ENCODE results near the gene VEGFB. TPM values are rescaled to one million over a fixed set of nuclear protein-coding genes. Genes with fewer than 3 reads are reported as not detected.

Gene VEGFB
- total RNA-seq, 1 donor from 2014 or later = 2.3 TPM

DNA sequence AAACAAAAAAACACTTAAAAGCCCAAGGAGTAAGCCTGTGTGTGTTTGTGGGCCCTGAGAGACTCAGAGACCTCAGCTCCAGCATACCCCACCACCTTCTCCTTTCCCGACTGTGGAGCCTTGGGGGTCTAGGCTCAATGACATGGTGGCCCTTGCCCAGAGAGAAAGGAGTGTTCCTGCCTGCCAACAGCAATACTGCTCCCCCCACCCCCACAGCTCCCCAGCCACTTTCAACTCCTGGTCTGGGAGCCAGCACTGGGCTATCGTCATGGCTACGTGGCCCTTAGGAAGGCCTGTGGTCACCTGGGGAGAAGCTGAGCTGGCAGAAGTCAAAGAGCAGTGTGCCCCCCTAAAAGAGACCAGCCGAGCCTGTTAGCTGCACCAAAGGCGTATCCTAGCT is 9.7 kb downstream of the VEGFB start:
- Histone ChIP-seq H3K27me3 (peaks cover 6% of the 10 kb centered on the region), H3K4me1 (peaks cover 19% of the 10 kb centered on the region), H3K4me3 (no peak overlapping the region), H3F3A (ENCODE audit: low read depth) (peaks cover 41% of the 10 kb centered on the region), H3K27ac (no peak overlapping the region), H3K79me2 (ENCODE audit: low read depth) (peaks cover 25% of the 10 kb centered on the region), H2AFZ (replicated peaks) (no peak overlapping the region), H3K9ac (no peak overlapping the region), H3K4me2 (no peak overlapping the region), H3K9me3 (ENCODE audit: low read depth) (no peaks in the 10 kb centered on the region), H3K36me3 (no peaks in the 10 kb centered on the region), H4K20me1 (ENCODE audit: low read depth) (peaks cover 22% of the 10 kb centered on the region)
- Mint-ChIP-seq H3K4me1 (peaks cover 39% of the 10 kb centered on the region), H3K4me3 (peak overlapping the region; percentile 89), H3K36me3 (peaks cover 2% of the 10 kb centered on the region), H3K9me3 (no peaks in the 10 kb centered on the region), H3K27me3 (ENCODE audit: insufficient read depth, low read depth) (peaks cover 12% of the 10 kb centered on the region), H3K27ac (no peak overlapping the region)
- no peak for DNase-seq (ENCODE audit: low spot score)
- TF ChIP-seq EZH2phosphoT487 (IDR thresholded peaks at IDR 0.05) = no peak
- TF ChIP-seq EZH2 (IDR thresholded peaks at IDR 0.05) = no peak
- TF ChIP-seq, protein P1, sequence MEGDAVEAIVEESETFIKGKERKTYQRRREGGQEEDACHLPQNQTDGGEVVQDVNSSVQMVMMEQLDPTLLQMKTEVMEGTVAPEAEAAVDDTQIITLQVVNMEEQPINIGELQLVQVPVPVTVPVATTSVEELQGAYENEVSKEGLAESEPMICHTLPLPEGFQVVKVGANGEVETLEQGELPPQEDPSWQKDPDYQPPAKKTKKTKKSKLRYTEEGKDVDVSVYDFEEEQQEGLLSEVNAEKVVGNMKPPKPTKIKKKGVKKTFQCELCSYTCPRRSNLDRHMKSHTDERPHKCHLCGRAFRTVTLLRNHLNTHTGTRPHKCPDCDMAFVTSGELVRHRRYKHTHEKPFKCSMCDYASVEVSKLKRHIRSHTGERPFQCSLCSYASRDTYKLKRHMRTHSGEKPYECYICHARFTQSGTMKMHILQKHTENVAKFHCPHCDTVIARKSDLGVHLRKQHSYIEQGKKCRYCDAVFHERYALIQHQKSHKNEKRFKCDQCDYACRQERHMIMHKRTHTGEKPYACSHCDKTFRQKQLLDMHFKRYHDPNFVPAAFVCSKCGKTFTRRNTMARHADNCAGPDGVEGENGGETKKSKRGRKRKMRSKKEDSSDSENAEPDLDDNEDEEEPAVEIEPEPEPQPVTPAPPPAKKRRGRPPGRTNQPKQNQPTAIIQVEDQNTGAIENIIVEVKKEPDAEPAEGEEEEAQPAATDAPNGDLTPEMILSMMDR (IDR thresholded peaks at IDR 0.05) = no peak

DNA sequence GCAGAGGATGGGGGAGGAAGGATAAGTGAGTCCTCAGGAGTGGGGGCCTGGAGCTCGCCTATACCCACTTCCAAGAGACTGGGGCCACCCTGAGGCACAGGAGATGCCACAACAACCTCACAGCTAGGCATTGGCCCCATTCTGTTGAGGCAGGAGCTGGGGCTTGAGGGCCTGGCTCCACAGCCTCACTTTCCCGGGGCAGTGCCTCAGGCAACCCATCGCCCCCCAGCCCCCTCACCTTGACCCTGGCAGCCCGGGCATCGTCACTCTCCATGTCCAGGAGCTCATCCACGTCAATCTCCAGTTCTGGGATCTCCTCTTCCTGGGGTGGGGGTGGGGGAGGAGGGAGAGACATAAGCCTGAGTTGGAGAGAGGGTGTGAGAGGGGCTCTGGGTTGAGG is 10.6 kb downstream of the VEGFB start:
- Histone ChIP-seq H3K27ac (no peak overlapping the region), H3K4me1 (peaks cover 27% of the 10 kb centered on the region), H3K36me3 (no peaks in the 10 kb centered on the region), H3K9ac (no peak overlapping the region), H3K4me3 (peak overlapping the region; percentile 65), H3K4me2 (peak overlapping the region; percentile 82), H4K20me1 (ENCODE audit: low read depth) (peaks cover 22% of the 10 kb centered on the region), H2AFZ (replicated peaks) (no peak overlapping the region), H3K79me2 (ENCODE audit: low read depth) (peaks cover 25% of the 10 kb centered on the region), H3K27me3 (peaks cover 6% of the 10 kb centered on the region), H3K9me3 (ENCODE audit: low read depth) (no peaks in the 10 kb centered on the region), H3F3A (ENCODE audit: low read depth) (peaks cover 46% of the 10 kb centered on the region)
- DNase-seq (ENCODE audit: low spot score) = no peak
- Mint-ChIP-seq H3K27ac (no peak overlapping the region), H3K4me3 (peak overlapping the region; percentile 89), H3K36me3 (peaks cover 2% of the 10 kb centered on the region), H3K9me3 (no peaks in the 10 kb centered on the region), H3K27me3 (ENCODE audit: insufficient read depth, low read depth) (peaks cover 9% of the 10 kb centered on the region), H3K4me1 (peaks cover 44% of the 10 kb centered on the region)
- TF ChIP-seq, protein P1 (IDR thresholded peaks at IDR 0.05) = no peak
- TF ChIP-seq EZH2 (IDR thresholded peaks at IDR 0.05) (no peak), EZH2phosphoT487 (IDR thresholded peaks at IDR 0.05) (no peak)

DNA sequence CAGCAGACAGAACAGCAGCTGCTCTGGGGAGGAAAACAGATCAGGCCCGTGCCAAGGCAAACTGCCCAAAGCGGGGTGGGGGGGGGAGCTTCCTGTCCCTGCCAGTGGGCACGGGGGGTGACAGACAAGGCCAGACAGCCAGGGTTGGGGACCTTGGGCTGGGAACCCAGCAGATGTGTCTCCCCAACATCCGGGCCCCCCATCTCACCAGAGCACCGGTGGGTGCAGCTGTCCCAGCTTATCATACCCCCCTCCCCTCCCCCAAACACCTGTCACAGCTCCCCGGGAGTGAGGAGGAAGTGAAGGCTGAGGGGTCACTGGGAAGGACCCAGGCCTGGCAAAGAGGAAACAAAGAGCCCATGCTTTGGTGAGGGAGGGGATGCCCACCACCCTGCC is 11.0 kb downstream of the VEGFB start:
- Mint-ChIP-seq H3K9me3 (no peaks in the 10 kb centered on the region), H3K4me3 (peak overlapping the region; percentile 89), H3K4me1 (peaks cover 43% of the 10 kb centered on the region), H3K27me3 (ENCODE audit: insufficient read depth, low read depth) (peaks cover 9% of the 10 kb centered on the region), H3K27ac (no peak overlapping the region), H3K36me3 (peaks cover 2% of the 10 kb centered on the region)
- no peak overlapping the region for H2AFZ ChIP-seq (replicated peaks)
- no peak overlapping the region for H3K9ac ChIP-seq
- H3K27me3 ChIP-seq = peaks cover 6% of the 10 kb centered on the region
- H3F3A ChIP-seq (ENCODE audit: low read depth) = peaks cover 46% of the 10 kb centered on the region
- H3K36me3 ChIP-seq = no peaks in the 10 kb centered on the region
- TF ChIP-seq EZH2phosphoT487 (IDR thresholded peaks at IDR 0.05) = no peak
- TF ChIP-seq EZH2 (IDR thresholded peaks at IDR 0.05) = no peak
- TF ChIP-seq, protein P1 (IDR thresholded peaks at IDR 0.05) = no peak
- peaks cover 25% of the 10 kb centered on the region for H3K79me2 ChIP-seq (ENCODE audit: low read depth)
- H4K20me1 ChIP-seq (ENCODE audit: low read depth) = peaks cover 22% of the 10 kb centered on the region
- no peaks in the 10 kb centered on the region for H3K9me3 ChIP-seq (ENCODE audit: low read depth)
- no peak overlapping the region for H3K27ac ChIP-seq
- no peak for DNase-seq (ENCODE audit: low spot score)
- peak overlapping the region; percentile 82 for H3K4me2 ChIP-seq
- peaks cover 29% of the 10 kb centered on the region for H3K4me1 ChIP-seq
- peak overlapping the region; percentile 65 for H3K4me3 ChIP-seq
